IPS-15b (cell line): Measurements from ENCODE around the gene PLXNA2.

Experiments used
- H3K27me3 ChIP-seq: one replicate; pipeline ENCODE4 v1.6.1; 2013; ENCODE audit warnings: low read length; ENCODE audit not compliant: control insufficient read depth, insufficient read depth
- H3K36me3 ChIP-seq: one replicate; pipeline ENCODE4 v1.6.1; 2013; ENCODE audit warnings: low read length; ENCODE audit not compliant: control insufficient read depth, insufficient read depth
- H3K4me1 ChIP-seq: one replicate; pipeline ENCODE4 v1.6.1; 2013; ENCODE audit warnings: mild to moderate bottlenecking, low read length; ENCODE audit not compliant: control insufficient read depth, insufficient read depth
- H3K4me3 ChIP-seq: one replicate; pipeline ENCODE4 v1.5.1; 2013; ENCODE audit warnings: low read depth, low read length
- H3K9ac ChIP-seq: one replicate; pipeline ENCODE4 v1.6.1; 2013; ENCODE audit warnings: low read depth, mild to moderate bottlenecking, low read length
- H3K9me3 ChIP-seq: one replicate; pipeline ENCODE4 v1.6.1; 2013; ENCODE audit warnings: mild to moderate bottlenecking, low read length; ENCODE audit not compliant: control insufficient read depth, insufficient read depth

The PLXNA2 gene

GRCh38 chr1:207984831-207985572, 259.2 kb downstream of the PLXNA2 start:
- Histone ChIP-seq H3K9me3 (no peaks in the 10 kb centered on the region), H3K27me3 (peaks cover 4% of the 10 kb centered on the region), H3K4me1 (no peaks in the 10 kb centered on the region), H3K36me3 (no peaks in the 10 kb centered on the region), H3K4me3 (no peak overlapping the region), H3K9ac (no peak overlapping the region)

GRCh38 chr1:207983044-207983635, 261.0 kb downstream of the PLXNA2 start:
- H3K4me3 ChIP-seq, result no peak overlapping the region
- H3K9ac ChIP-seq, result no peak overlapping the region
- no peaks in the 10 kb centered on the region for H3K9me3 ChIP-seq
- peaks cover 4% of the 10 kb centered on the region for H3K27me3 ChIP-seq
- no peaks in the 10 kb centered on the region for H3K4me1 ChIP-seq
- H3K36me3 ChIP-seq, result no peaks in the 10 kb centered on the region

GRCh38 chr1:207981976-207982375, 262.2 kb downstream of the PLXNA2 start:
- Histone ChIP-seq H3K9me3 (no peaks in the 10 kb centered on the region), H3K9ac (no peak overlapping the region), H3K27me3 (peaks cover 4% of the 10 kb centered on the region), H3K4me1 (no peaks in the 10 kb centered on the region), H3K4me3 (no peak overlapping the region), H3K36me3 (no peaks in the 10 kb centered on the region)

- no peaks in the 10 kb centered on the region for H3K4me1 ChIP-seq
- peaks cover 4% of the 10 kb centered on the region for H3K27me3 ChIP-seq
- no peak overlapping the region for H3K4me3 ChIP-seq
Observed at GRCh38 chr1:207978441-207978840, 265.7 kb downstream of the PLXNA2 start.

GRCh38 chr1:207977876-207978275, 266.3 kb downstream of the PLXNA2 start:
- peaks cover 4% of the 10 kb centered on the region for H3K27me3 ChIP-seq
- H3K4me3 ChIP-seq, result no peak overlapping the region

More at GRCh38 chr1:207978441-207978840, 265.7 kb downstream of the PLXNA2 start:
- Histone ChIP-seq H3K36me3 (no peaks in the 10 kb centered on the region), H3K9me3 (no peaks in the 10 kb centered on the region), H3K9ac (no peak overlapping the region)

GRCh38 chr1:207973898-207974568, 270.2 kb downstream of the PLXNA2 start:
- H3K9me3 ChIP-seq, result no peaks in the 10 kb centered on the region
- no peaks in the 10 kb centered on the region for H3K27me3 ChIP-seq
- H3K4me1 ChIP-seq, result no peaks in the 10 kb centered on the region
- no peaks in the 10 kb centered on the region for H3K36me3 ChIP-seq
- H3K4me3 ChIP-seq, result no peak overlapping the region
- H3K9ac ChIP-seq, result no peak overlapping the region

More at GRCh38 chr1:207977876-207978275, 266.3 kb downstream of the PLXNA2 start:
- Histone ChIP-seq H3K36me3 (no peaks in the 10 kb centered on the region), H3K4me1 (no peaks in the 10 kb centered on the region), H3K9me3 (no peaks in the 10 kb centered on the region), H3K9ac (no peak overlapping the region)

- H3K9ac ChIP-seq, result no peak overlapping the region
- H3K27me3 ChIP-seq, result no peaks in the 10 kb centered on the region
- H3K9me3 ChIP-seq, result no peaks in the 10 kb centered on the region
- H3K4me1 ChIP-seq, result no peaks in the 10 kb centered on the region
- no peak overlapping the region for H3K4me3 ChIP-seq
- no peaks in the 10 kb centered on the region for H3K36me3 ChIP-seq
Observed at GRCh38 chr1:207972337-207972736, 271.8 kb downstream of the PLXNA2 start.
